AG04450 (cell line): ENCODE data around the gene GALNT12. TPM values are rescaled to one million over a fixed set of nuclear protein-coding genes. Genes with fewer than 3 reads are reported as not detected.

Experiments used
- CTCF ChIA-PET: fragments of 300-600, 350-600 bp; formaldehyde crosslinking; extraction: SDS; loops from one replicate; lab custom pipeline; 2022; ENCODE audit warnings: antibody characterized with exemption, inconsistent platforms; lab: Charles Lee
- POLR2A ChIA-PET: fragments of 350-600 bp; formaldehyde crosslinking; extraction: SDS; loops from one replicate; lab custom pipeline; 2021; ENCODE audit warnings: antibody characterized with exemption, inconsistent platforms; lab: Yijun Ruan, JAX
- DNase-seq: peaks from one replicate; pipeline ENCODE4 v3.0.0-alpha.2; 2011; ENCODE audit warnings: low read depth, low spot score
- H3K27ac ChIP-seq: one replicate; pipeline ENCODE4 v1.5.1; 2012; ENCODE audit warnings: low read depth, low read length, control low read depth
- H3K27me3 ChIP-seq: one replicate; pipeline ENCODE4 v1.6.0; 2012; ENCODE audit warnings: low read length; ENCODE audit not compliant: control insufficient read depth, insufficient read depth
- H3K4me3 ChIP-seq: 2 replicates; pipeline ENCODE4 v1.5.1; 2011; ENCODE audit warnings: mild to moderate bottlenecking, low read depth, low read length, control low read depth
- H3K9me3 ChIP-seq: 2 replicates; pipeline ENCODE4 v1.5.1; 2012; ENCODE audit warnings: low read length; ENCODE audit not compliant: control insufficient read depth, insufficient read depth
- polyA plus RNA-seq: library from polyadenylated mRNA; depleted of rRNA; stranded (reverse); fragments of >200 nt; gene quantifications from 2 replicates; pipeline ENCODE4 v1.2.3, GENCODE V29; 2011
- TF ChIP-seq, protein P1 (sequence below): IDR thresholded peaks from 2 replicates; pipeline ENCODE4 v1.5.1; 2011; ENCODE audit warnings: low read depth, low read length, control low read depth, inconsistent platforms

GALNT12 gene
- polyA plus RNA-seq, 1 experiment, result 4.2 TPM

- Histone ChIP-seq H3K9me3 (no peaks in the 10 kb centered on the region), H3K4me3 (no peak overlapping the region), H3K27me3 (peaks cover 6% of the 10 kb centered on the region), H3K27ac (no peak overlapping the region)
- no peak for DNase-seq
- POLR2A ChIA-PET, result no interaction called here
- TF ChIP-seq, protein P1, sequence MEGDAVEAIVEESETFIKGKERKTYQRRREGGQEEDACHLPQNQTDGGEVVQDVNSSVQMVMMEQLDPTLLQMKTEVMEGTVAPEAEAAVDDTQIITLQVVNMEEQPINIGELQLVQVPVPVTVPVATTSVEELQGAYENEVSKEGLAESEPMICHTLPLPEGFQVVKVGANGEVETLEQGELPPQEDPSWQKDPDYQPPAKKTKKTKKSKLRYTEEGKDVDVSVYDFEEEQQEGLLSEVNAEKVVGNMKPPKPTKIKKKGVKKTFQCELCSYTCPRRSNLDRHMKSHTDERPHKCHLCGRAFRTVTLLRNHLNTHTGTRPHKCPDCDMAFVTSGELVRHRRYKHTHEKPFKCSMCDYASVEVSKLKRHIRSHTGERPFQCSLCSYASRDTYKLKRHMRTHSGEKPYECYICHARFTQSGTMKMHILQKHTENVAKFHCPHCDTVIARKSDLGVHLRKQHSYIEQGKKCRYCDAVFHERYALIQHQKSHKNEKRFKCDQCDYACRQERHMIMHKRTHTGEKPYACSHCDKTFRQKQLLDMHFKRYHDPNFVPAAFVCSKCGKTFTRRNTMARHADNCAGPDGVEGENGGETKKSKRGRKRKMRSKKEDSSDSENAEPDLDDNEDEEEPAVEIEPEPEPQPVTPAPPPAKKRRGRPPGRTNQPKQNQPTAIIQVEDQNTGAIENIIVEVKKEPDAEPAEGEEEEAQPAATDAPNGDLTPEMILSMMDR, result no peak
- CTCF ChIA-PET, result interaction anchor here (3.9 to 4.7 kb wide), 3 partner anchors 15 to 135 kb away, joined by 28 to 121 read pairs (median 32); no protein-coding TSS in a partner anchor
Observed at GRCh38 chr9:98862936-98863335, 55.5 kb downstream of the GALNT12 start.

DNA sequence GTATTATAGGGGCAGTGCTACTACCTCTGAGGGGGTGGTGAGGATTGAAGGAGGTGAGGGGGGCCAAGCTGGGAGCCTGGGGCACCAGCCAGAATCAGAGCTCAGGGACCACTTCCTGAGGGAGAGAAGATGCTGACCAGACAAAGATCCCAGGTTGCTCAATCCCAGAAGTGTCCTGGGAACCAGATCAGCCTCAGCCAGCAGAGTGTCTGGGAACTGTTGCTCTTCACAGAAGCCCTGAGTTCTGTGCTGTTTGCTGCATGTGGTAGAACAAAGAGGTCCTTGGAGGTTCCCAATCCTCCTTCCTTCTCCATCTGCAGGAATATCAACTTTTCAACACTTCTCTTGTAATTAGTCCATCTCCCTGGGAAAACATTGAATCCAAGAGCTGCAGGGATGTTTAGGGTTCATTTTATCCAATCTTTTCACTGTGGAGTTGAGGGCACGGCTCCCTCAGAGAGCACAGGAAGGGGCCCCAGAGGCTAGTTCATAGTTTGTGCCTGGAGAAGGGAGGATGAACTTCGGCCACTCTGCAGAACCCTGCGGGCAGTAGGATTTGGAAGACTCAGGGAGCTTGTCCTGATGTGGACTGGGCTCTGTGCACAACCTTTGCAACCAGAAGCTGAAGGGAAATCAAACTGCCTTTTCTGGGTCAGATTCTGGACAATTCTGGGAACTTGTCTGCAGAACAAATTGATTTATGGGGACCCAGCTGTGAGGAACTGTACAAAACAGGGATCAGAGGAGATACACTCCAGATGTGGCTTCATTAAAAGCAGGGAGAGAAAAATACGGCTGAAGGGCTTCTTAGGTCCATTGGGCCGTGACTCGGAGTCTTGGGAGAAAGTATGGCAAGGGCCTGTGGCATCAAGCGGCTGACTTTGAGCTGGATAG lies 57.1 kb downstream of the GALNT12 start:
- no peak for DNase-seq
- Histone ChIP-seq H3K9me3 (peaks cover 5% of the 10 kb centered on the region; the same call in 1 of the 2 replicates), H3K27ac (no peak overlapping the region), H3K27me3 (peaks cover 6% of the 10 kb centered on the region), H3K4me3 (no peak overlapping the region)
- ChIA-PET CTCF (interaction anchor here (0.6 to 1.3 kb wide), 7 partner anchors 29 to 275 kb away, joined by 3 to 5 read pairs (median 4); no protein-coding TSS in a partner anchor), POLR2A (interaction anchor here (0.6 kb wide), 1 partner anchor 30 kb away, joined by 5 read pairs; no protein-coding TSS in a partner anchor)
- TF ChIP-seq, protein P1, result no peak

- peaks cover 6% of the 10 kb centered on the region for H3K27me3 ChIP-seq
- CTCF ChIA-PET, result interaction anchor here (0.6 to 1.5 kb wide), 4 partner anchors 30 to 319 kb away, joined by 3 to 4 read pairs (median 4); no protein-coding TSS in a partner anchor
- no peak overlapping the region for H3K4me3 ChIP-seq
- peaks cover 5% of the 10 kb centered on the region; the same call in 1 of the 2 replicates for H3K9me3 ChIP-seq
- H3K27ac ChIP-seq, result no peak overlapping the region
- POLR2A ChIA-PET, result no interaction called here
- DNase-seq, result no peak
- TF ChIP-seq, protein P1, result no peak
Observed at GRCh38 chr9:98865284-98865875, 57.9 kb downstream of the GALNT12 start.

DNA sequence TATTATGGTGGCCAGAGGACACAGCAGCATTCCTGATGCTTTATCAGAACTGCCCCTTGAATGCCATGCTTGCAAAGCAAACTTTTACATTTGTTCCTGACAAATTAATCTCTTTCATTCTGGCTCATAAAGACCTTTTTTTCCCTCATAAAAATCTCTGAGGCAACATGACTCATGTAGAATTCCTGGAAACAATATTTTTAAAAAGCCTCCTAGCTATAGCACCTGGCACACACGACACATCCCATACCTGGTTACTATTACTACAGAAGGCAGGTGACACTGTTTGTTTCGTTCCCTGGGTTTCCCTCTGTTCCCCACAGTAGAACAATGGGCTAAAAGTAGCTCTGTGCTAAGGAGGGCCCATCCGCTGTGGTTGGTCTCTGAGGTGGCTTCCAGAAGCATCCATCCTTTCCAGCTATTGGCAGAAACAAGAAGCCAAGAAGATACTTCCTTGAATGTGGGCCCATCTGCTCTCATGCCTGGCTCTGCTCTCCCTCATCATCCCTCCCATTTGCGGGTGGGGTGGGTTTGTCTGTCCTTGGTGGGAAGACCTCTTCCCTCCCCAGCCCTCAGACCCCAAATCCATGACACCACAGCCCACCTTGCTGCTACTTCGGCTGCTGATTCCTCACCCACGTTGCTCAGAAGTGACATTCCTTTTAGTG lies 59.1 kb downstream of the GALNT12 start:
- peaks cover 5% of the 10 kb centered on the region; the same call in 1 of the 2 replicates for H3K9me3 ChIP-seq
- H3K4me3 ChIP-seq, result no peak overlapping the region
- DNase-seq, result no peak
- POLR2A ChIA-PET, result no interaction called here
- CTCF ChIA-PET, result interaction anchor here (1.5 kb wide), 1 partner anchor 318 kb away, joined by 3 read pairs; no protein-coding TSS in a partner anchor
- TF ChIP-seq, protein P1, result no peak
- H3K27me3 ChIP-seq, result peaks cover 9% of the 10 kb centered on the region
- H3K27ac ChIP-seq, result no peak overlapping the region
